ENCODE measurements around the gene TRAK1. TPM values are rescaled to one million over a fixed set of nuclear protein-coding genes. Genes with fewer than 3 reads are reported as not detected.

The TRAK1 gene
- total and polyA plus RNA-seq, 10 of the 15 experiments (the other 5 are each of a cell fraction or from before 2014, with no cell fraction given), result 6.6 to 46.2 (median 23.7) TPM

- TF ChIP-seq ZBTB11 (CRISPR knock-in tag; IDR thresholded peaks at IDR 0.05) (no peak), BRCA1 (IDR thresholded peaks at IDR 0.05; ENCODE audit: low read depth, low read length) (no peak), DPF2 (IDR thresholded peaks at IDR 0.05) (no peak), EZH2 (IDR thresholded peaks at IDR 0.05; ENCODE audit: borderline replicate concordance, control insufficient read depth, low read depth, low read length) (no peak), BCLAF1 (IDR thresholded peaks at IDR 0.05) (no peak), ZNF622 (IDR thresholded peaks at IDR 0.05) (no peak), KLF5 (IDR thresholded peaks at IDR 0.05; ENCODE audit: partially characterized antibody) (no peak), RELB (IDR thresholded peaks at IDR 0.05; ENCODE audit: low read depth) (no peak), KAT2A (conservative IDR thresholded peaks at IDR 0.05; ENCODE audit: control insufficient read depth, low read depth, low read length) (no peak), SIN3A (IDR thresholded peaks at IDR 0.05; ENCODE audit: low read depth, low read length) (no peak), POU2F2 (IDR thresholded peaks at IDR 0.05; ENCODE audit: borderline replicate concordance, low read depth, low read length) (no peak), YBX1 (IDR thresholded peaks at IDR 0.05) (no peak), TARDBP (IDR thresholded peaks at IDR 0.05; ENCODE audit: borderline replicate concordance) (no peak), ATF7 (IDR thresholded peaks at IDR 0.05; ENCODE audit: low read depth) (no peak), RELA (IDR thresholded peaks at IDR 0.05; ENCODE audit: borderline replicate concordance, partially characterized antibody) (no peak)
Observed at GRCh38 chr3:42163622-42164244, 72.6 kb downstream of the TRAK1 start (continued).

Data from GM12878 (cell line).